ENCODE data around the gene ACAN.

Gene ACAN

GRCh38 chr15:88800738-88801137 lies 2.5 kb upstream of the ACAN start:
- DNase-seq (ENCODE audit: low read depth in 2 of 2, low spot score in 1 of 2): no peak

DNA sequence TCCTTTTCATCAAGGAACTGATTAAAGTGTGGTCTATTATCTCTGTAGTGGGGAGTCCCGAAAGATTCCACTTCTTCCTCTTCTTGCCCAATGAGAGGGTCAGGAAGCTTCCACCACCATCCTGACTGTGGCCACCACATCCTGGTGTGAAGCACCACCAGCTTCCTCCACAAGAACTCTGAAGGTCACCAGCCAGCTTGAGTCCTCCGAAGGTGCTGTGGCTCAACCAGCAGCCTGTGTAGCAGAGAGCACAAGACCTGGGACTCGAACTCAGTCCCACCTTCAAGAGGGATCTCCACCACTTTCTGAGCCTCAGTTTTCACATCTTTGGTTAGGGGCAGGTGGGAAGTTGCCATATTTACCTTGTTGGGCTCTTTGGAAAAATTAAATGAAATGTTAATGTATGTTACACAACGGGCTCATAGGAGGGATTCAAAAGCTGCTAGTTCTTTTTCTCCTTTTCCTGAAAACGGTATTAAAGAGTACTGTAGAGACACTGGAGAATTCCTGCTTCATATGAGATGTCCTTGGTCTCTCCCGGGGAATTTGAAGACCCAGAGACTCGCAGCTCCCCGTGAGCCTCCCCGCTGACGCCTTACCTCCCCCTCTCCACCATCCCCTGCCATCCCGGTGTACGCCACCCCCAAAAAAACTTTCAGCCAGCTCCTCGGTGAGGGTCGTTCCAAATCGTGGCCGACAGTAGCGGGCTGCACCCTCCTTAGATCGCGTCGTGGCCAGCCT lies 816 bp upstream of the ACAN start:
- DNase-seq (ENCODE audit: low read depth in 2 of 2, low spot score in 1 of 2): no peak

GRCh38 chr15:88802991-88803240 lies 320 bp upstream of the ACAN start:
- no peak for DNase-seq (ENCODE audit: low read depth in 2 of 2, low spot score in 1 of 2)

GRCh38 chr15:88803920-88804247 lies 648 bp downstream of the ACAN start:
- no peak for DNase-seq (ENCODE audit: low read depth in 2 of 2, low spot score in 1 of 2)

GRCh38 chr15:88804257-88804656 lies 1.0 kb downstream of the ACAN start:
- DNase-seq (ENCODE audit: low read depth in 2 of 2, low spot score in 1 of 2): no peak

DNA sequence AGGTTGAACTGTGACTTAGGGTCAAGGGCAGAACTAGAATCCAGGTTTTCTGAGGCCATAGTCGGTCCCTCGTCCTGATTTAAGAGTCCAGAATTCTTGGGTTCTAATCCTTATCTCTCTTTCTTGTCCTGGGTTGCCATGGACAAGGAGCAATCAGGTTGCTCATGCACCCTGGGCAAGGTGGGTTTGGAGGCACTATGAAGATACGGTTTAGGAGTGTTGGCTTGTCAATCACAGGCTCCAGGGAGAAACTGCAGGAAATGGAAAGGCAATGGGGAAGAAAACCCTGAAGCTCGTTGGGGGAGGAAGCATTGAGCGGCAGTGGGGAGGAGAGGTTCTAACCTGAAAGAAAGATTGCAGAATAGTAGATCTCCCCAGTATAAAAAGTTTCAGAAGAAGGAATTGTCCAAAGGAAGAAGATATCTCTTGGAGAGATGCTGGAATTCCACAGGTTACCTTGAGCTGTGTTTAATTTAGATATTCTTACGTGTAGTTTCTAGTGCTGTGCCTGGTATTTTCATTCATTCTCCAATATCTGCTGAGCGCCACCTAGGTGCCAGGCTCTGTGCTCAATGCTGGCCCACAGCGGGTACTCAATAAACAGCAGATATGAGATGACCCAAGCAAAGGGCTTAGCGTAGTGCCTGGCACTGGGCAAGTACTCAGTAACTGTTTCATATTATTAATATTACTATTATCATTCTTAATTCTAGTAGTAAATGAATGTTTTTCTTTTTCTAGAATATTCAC lies 2.0 kb downstream of the ACAN start:
- DNase-seq (ENCODE audit: low read depth in 2 of 2, low spot score in 1 of 2): no peak

DNA sequence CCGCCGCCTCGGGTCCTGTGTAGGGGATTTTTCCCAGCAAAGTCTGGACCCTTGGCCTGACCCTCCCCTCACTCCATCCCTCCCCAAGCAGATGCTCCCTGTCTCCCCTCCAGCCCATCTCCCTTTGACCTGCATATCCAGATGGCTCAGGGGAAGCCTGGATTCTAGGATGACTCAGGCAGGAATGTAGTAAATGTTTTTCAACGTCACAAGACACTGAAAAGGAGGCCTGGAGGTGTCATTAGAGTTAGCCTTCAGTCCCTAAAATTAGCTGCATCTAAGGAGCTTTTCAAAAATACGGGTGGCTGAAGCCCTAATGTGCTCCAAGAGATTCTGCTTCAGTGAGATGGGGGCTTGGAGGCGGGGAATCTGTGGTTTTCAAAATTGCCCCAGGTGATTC lies 7.2 kb downstream of the ACAN start:
- no peak for DNase-seq (ENCODE audit: low read depth in 2 of 2, low spot score in 1 of 2)

DNA sequence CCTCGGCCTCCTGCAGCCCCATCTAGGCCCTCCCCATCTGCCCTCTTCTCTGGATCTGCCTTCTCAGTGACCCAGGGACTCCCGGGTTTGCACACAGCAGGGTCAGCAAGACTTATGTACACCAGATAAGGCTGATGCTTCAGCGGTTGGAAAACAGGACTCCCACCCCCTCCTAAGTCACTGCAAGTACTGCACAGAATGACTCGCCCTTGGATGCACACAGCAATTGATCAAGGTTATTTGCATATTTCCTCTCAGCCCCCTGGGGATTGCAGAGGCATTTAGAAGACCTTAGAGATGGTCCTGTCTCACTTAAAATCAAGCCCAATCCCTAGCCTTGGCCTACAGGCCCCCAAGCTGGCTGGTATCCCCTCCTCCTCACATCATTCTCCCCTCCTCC lies 8.9 kb downstream of the ACAN start:
- no peak for DNase-seq (ENCODE audit: low read depth in 2 of 2, low spot score in 1 of 2)

- DNase-seq (ENCODE audit: low read depth in 2 of 2, low spot score in 1 of 2): no peak
Observed at GRCh38 chr15:88813960-88814359, 10.7 kb downstream of the ACAN start.

DNA sequence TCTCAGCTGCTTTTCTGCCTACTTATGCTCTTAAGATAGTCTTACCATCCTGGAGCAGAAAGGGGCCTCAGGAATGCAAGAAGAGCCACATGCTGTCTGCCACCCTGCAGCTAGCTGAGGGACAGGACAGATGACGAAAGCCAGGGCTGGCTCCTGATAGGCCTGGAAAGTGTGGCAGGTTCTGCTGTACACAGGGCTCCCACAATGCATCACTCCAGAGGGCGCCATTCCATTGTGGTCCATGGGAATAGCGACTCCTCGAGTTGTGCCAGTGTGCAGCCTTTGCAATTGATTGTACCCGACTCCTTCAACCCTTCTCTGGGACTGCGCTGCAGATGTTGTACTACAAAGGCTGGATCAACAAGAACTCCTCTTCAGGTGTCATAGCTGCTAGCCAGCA lies 11.2 kb downstream of the ACAN start:
- DNase-seq (ENCODE audit: low read depth in 2 of 2, low spot score in 1 of 2): no peak

- no peak for DNase-seq (ENCODE audit: low read depth in 2 of 2, low spot score in 1 of 2)
Observed at GRCh38 chr15:88818920-88819319, 15.7 kb downstream of the ACAN start.

DNA sequence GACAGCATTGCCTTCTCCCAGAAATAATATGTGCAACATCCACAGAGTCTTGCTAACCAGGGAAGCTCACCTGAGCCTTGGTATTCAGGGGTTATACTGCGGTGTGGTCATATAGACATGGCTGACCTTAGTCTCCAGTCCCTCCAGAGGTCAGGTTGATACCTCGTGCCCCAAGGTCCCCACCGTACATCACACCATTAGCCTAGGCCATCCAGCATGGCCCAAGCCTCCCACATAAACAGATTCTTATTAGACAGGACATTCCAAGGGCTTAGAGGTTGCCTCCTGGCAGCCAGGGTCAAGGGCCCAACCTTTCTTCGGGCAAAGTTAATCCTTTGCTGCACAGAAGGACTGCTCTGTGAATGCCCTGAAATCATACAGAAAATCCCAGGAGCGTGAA lies 18.8 kb downstream of the ACAN start:
- no peak for DNase-seq (ENCODE audit: low read depth in 2 of 2, low spot score in 1 of 2)

- DNase-seq (ENCODE audit: low read depth in 2 of 2, low spot score in 1 of 2): no peak
Observed at GRCh38 chr15:88828791-88829190, 25.6 kb downstream of the ACAN start.

DNA sequence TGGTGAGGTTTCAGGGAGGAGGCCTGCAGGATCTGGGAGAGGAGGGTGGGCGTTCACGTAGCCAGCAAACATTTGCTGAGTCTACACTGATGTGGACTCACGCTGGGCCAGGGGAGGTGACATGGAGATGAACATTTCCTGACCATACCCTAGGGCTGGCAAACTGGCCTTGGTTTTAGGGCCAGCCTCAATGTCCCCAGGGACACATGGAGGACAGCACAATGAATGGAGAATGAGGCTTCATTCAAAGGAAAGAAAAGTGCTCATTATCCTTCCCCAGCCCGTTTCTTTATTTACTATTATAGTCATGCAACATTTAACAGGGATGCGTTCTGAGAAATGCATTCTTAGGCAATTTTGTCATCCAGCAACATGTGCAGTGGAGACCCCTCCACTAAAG lies 26.8 kb downstream of the ACAN start:
- no peak for DNase-seq (ENCODE audit: low read depth in 2 of 2, low spot score in 1 of 2)

GRCh38 chr15:88832820-88833730 lies 29.8 kb downstream of the ACAN start:
- no peak for DNase-seq (ENCODE audit: low read depth in 2 of 2, low spot score in 1 of 2)

- DNase-seq (ENCODE audit: low read depth in 2 of 2, low spot score in 1 of 2): no peak
Observed at GRCh38 chr15:88833731-88834100, 30.5 kb downstream of the ACAN start.

DNA sequence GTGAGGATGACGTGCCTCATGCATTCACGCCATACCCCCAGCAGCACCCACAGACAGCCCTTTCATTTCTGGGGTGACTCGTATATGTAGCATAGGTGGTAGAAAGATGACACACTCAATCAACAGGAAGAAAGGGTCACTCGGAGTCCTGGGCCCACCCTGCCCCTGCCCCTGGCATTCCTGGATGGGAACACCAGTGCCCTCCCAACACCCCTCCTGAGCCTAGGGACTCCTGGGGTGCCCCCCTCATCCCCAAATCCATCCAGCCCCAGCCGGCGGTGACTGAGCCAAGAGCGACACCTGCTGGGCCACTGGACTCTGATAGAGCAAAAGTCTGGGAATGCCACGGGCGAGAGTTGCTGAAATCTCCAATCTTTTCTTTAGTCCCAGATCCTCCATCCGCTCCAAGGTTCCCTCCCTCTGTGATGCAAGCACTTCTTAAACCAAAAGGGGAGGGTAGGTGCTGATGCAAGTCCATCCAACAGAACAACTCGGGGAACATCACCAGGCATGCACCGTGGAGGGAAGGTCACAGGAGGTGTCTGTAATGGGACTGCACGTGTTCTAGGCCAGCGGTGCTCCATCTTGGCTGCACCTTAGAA lies 31.1 kb downstream of the ACAN start:
- no peak for DNase-seq (ENCODE audit: low read depth in 2 of 2, low spot score in 1 of 2)

- DNase-seq (ENCODE audit: low read depth in 2 of 2, low spot score in 1 of 2): no peak
Observed at GRCh38 chr15:88835119-88835518, 31.9 kb downstream of the ACAN start.

- no peak for DNase-seq (ENCODE audit: low read depth in 2 of 2, low spot score in 1 of 2)
Observed at GRCh38 chr15:88835646-88836045, 32.4 kb downstream of the ACAN start.

- no peak for DNase-seq (ENCODE audit: low read depth in 2 of 2, low spot score in 1 of 2)
Observed at GRCh38 chr15:88838667-88839066, 35.4 kb downstream of the ACAN start.

DNA sequence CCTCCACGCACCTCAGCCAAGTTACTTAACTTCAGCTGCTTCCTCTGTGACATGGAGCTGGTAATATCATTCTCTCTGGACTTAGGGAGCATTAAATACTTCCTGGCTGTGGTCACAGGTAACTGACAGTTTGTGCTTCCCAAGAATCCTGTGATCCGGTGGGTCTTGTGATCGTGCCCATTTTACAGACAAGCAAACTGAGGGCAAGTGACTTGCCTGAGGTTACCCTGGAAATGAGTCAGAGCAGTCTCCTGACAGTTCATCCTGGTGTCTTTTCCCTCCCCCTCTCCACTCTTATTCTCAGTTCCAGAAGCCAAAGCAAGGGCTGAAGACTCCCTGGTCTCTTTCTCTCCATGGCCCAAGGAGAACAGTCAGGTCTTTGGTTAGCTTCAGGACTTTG lies 35.9 kb downstream of the ACAN start:
- no peak for DNase-seq (ENCODE audit: low read depth in 2 of 2, low spot score in 1 of 2)

DNA sequence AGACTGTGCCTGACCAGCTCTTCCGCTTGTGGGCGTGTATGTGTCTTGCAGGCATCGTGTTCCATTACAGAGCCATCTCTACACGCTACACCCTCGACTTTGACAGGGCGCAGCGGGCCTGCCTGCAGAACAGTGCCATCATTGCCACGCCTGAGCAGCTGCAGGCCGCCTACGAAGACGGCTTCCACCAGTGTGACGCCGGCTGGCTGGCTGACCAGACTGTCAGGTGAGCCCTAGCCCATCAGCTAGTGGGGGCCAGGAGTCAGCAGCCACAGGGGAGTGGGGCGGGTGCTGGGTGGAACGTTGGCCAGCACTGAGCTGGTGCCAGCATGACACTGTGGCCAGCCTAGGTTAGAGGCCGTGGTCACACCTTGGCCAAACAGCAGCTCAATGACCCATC lies 36.7 kb downstream of the ACAN start:
- no peak for DNase-seq (ENCODE audit: low read depth in 2 of 2, low spot score in 1 of 2)
